ENCODE measurements around the gene ENO3. TPM values are rescaled to one million over a fixed set of nuclear protein-coding genes. Genes with fewer than 3 reads are reported as not detected.
A peak's percentile ranks its signal among the peaks of the same experiment; 100 is the strongest.

The ENO3 gene
- total and polyA plus RNA-seq, 10 of the 15 experiments (the other 5 are each of a cell fraction or from before 2014, with no cell fraction given): 6.8 to 28.4 (median 17.0) TPM

GRCh38 chr17:4947411-4948165 lies 3.3 kb upstream of the ENO3 start (continued):
- TF ChIP-seq PRDM15 (CRISPR knock-in tag; IDR thresholded peaks at IDR 0.05): no peak
- TF ChIP-seq MLLT1 (IDR thresholded peaks at IDR 0.05): peak; percentile 85
- TF ChIP-seq ZNF217 (IDR thresholded peaks at IDR 0.05): no peak
- TF ChIP-seq IKZF1 (conservative IDR thresholded peaks at IDR 0.05): peak; percentile 80
- TF ChIP-seq HDAC2 (IDR thresholded peaks at IDR 0.05): no peak
- TF ChIP-seq IRF5 (IDR thresholded peaks at IDR 0.05; ENCODE audit: borderline replicate concordance): no peak
- TF ChIP-seq ELK1 (IDR thresholded peaks at IDR 0.05; ENCODE audit: low read depth, low read length): peak; percentile 29; the same call in 1 of the 2 replicates
- TF ChIP-seq E2F8 (IDR thresholded peaks at IDR 0.05; ENCODE audit: low read depth, partially characterized antibody): peak; percentile 50
- no peak for TF ChIP-seq MEF2B (IDR thresholded peaks at IDR 0.05; ENCODE audit: partially characterized antibody, poor library complexity, severe bottlenecking)
- no peak for TF ChIP-seq SRF (IDR thresholded peaks at IDR 0.05; ENCODE audit: low read depth in 2 of 2, low read length in 2 of 2)
- TF ChIP-seq ZNF687 (IDR thresholded peaks at IDR 0.05): no peak; the same call in 1 of the 2 replicates
- TF ChIP-seq CHD1 (IDR thresholded peaks at IDR 0.05; ENCODE audit: low read depth, low read length): no peak
- TF ChIP-seq NFIC (IDR thresholded peaks at IDR 0.05; ENCODE audit: low read depth, low read length): no peak
